Sciatic nerve (tissue), 2 donors: ENCODE results near the gene ZKSCAN2. TPM values are rescaled to one million over a fixed set of nuclear protein-coding genes. Genes with fewer than 3 reads are reported as not detected.

ENCODE experiments used
- ATAC-seq: fragments of 200-7000 bp; cut with Tn5 transposase; one replicate; pipeline ENCODE4 v1.9.1; 2020; ENCODE audit warnings: mild to moderate bottlenecking, moderate library complexity
- DNase-seq: peaks from one replicate; pipeline ENCODE4 v3.0.0-alpha.2; 2020; ENCODE audit warnings: low spot score
- intact Hi-C: fragments of 100-400 bp; cut with DNase I; formaldehyde crosslinking; loops from one replicate; pipeline ENCODE4 v1.14.2; 2022
- total RNA-seq: library from RNA; stranded (reverse); fragmentation: NEBNext Ultra II Directional; extraction: Animal tissue kit (Norgen Biotek cat#: 25700); gene quantifications from one replicate; pipeline ENCODE4 v1.2.1, GENCODE V29; 2021
- donor health status: DM: no; HTN: no; CAD: no.
- donor health status: DM: no; HTN: no; CAD: no.

The ZKSCAN2 gene
- total RNA-seq, 1 donor from 2014 or later: 5.9 TPM

DNA sequence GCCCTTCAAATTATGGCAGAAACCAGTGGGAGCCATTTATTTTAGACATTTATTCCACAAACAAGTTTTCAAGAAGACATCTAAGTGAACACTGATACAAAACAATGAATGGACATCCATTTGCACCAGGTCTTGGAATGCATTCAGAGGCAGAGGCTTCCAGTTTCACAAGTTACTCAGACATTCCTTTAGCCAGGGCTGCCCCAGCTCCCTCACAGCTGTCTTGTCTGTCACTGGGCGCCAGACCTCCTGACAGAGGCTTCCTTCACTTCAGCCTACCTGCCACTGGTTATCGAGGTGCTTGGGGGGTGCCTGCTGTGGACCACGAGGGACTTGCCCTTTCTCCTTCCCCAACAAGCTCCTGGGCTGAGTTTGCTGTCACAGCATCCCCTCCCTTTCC, 21.7 kb downstream of the ZKSCAN2 start:
- ATAC-seq (no peak), DNase-seq (no peak)
- intact Hi-C loops: no loop called here

DNA sequence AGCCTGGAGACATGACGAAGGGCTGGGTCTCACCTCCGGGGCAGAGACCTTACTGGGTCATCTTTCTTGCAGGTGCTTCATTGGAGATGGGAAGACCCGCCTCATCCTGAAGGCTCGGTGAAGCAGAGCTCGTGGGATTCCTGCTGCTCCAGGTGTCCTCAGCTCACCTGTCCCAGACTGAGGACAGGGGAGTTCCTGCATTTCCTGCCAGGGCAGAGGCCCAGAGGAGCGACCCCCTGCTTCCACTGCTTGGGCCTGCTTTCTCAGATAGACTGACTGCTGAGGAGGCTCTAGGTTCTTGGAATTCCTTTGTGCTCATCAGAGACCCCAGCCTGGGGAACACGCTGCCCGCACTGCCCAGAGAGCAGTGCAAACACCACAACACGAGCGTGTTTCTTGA, 29.3 kb downstream of the ZKSCAN2 start:
- intact Hi-C loops: loop anchor here (10.0 kb wide), 1 partner anchor 164 kb away; no protein-coding TSS in a partner anchor
- no peak for ATAC-seq
- DNase-seq: no peak

DNA sequence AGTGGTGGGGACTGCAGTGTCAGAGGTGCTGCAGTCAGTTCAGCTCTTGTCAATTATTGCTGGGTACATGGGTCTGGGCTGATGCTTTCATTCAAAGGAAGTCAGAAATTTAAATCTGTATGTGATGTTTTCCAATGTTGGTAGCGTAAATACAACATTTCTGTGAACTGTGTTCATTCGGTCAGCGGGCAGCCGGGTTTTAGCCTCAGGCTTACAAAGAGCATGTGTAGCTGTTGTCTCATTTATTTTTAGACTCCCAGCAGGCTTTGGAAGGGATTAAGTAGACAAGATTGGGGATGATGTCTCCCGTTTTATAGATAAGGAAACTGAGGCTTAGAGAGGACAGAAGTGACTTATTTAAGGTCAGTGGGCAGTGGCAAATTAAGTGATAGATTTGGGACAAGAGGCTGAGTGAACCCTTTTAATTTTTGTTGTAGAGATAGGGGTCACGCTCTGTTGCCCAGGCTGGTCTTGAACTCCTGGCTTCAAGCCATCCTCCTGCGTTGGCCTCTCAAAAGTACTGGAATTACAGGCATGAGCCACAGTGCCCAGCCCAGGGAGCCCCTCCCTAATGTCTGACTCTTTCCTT, 32.8 kb downstream of the ZKSCAN2 start:
- ATAC-seq: no peak
- no peak for DNase-seq
- intact Hi-C loops: loop anchor here (10.0 kb wide), 1 partner anchor 160 kb away; no protein-coding TSS in a partner anchor

DNA sequence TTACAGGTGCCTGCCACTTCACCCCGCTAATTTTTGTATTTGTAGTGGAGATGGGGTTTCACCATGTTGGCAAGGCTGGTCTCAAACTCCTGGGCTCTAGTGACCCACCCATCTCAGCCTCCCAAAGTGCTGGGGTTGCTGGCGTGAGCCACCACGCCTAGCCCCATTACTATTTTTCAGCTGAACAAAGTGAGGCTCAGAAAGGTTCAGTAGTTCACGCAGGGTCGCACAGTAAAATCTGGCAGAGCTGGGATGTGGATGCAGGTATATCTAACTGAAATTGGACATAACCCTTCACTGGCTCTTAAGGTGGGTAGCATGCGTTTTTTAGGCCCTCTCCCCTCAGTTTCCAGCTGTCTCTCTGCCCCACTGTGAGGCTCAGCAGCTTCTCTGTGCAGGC, 33.7 kb downstream of the ZKSCAN2 start:
- no peak for ATAC-seq

DNA sequence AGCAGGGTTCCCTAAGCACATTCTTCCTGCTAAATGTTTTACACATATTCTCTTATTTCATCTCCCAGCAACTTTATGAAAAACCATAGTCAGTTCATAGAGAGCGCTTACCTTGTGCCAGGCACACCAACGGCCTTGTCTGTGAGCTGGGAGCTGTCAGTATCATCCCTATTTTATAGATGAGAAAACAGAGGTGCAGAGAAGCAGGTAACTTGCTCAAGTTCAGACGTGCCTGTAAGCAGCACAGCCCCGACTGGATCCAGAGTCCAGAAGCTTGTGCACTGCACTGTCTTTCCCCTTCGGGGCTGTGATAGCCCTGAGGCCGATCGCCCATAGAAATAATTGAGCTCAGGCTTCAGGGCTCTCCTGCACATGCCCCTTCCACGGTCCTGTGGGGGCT, 34.7 kb downstream of the ZKSCAN2 start:
- intact Hi-C loops: loop anchor here (10.0 kb wide), 1 partner anchor 158 kb away; no protein-coding TSS in a partner anchor
- DNase-seq (peak; percentile 5), ATAC-seq (no peak)

More for the DNA sequence above, 33.7 kb downstream of the ZKSCAN2 start:
- intact Hi-C loops: loop anchor here (10.0 kb wide), 1 partner anchor 159 kb away; no protein-coding TSS in a partner anchor
- no peak for DNase-seq

DNA sequence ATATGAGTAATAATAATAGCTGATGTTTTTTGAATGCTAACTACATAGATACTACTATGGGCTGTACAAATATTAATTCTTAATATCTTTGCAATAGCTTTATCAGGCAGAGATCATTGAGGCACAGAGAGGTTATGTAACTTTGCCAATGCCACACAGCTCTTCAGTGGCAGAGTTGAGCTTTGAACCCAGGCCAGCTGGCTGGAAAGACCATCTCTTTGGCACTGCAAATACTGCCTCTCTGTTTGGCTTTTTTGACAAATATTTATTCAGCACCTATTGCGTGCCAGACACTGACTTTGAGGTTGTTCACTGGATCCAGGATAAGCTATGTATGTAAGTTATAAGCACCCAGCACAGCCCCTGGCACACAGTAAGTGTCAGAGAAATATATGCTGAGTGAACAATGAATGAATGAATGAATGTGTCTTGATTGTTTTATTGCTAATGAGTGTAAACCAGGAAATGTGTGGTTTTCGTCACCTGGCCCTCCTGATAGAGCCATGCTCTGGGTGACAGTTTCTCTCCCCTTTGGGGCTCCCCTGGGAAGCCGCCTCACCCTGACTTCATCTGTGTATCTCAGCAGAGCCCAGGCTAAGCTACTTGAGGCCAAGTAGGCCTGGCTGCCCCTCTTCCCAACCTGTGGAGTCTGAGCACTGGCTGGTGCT, 38.4 kb downstream of the ZKSCAN2 start:
- intact Hi-C loops: no loop called here
- no peak for ATAC-seq
- DNase-seq: no peak

DNA sequence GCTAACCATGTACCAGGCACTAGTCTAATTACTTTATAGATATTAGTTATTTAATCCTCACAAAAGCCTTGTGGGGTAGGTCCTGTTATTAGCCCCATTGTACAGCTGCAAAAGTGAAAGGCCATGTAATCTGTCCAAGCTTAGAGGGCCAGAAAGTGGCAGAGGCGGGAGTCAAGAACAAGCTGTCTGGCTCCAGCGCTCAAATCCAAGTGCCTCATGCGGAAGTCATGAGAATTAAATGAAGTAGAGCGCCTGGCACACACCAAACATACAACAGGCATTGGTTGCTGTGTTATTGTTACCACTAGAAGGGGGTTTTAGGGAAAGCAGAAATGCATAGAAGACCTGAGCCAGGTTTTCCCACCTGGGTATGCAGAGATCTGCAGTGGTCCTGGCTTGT, 39.7 kb downstream of the ZKSCAN2 start:
- ATAC-seq (no peak), DNase-seq (no peak)
- intact Hi-C loops: no loop called here

DNA sequence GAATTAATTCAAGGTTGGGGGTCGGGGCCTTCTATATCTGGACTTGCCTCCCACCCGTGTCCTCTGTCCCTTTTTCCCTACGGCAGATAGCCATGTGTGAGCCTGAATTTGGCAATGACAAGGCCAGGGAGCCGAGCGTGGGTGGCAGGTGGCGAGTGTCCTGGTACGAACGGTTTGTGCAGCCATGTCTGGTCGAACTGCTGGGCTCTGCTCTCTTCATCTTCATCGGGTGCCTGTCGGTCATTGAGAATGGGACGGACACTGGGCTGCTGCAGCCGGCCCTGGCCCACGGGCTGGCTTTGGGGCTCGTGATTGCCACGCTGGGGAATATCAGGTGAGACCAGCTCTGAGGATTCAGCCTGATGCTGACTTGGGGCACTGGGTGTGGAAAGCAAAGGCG, 40.5 kb downstream of the ZKSCAN2 start:
- DNase-seq (no peak), ATAC-seq (no peak)
- intact Hi-C loops: no loop called here

DNA sequence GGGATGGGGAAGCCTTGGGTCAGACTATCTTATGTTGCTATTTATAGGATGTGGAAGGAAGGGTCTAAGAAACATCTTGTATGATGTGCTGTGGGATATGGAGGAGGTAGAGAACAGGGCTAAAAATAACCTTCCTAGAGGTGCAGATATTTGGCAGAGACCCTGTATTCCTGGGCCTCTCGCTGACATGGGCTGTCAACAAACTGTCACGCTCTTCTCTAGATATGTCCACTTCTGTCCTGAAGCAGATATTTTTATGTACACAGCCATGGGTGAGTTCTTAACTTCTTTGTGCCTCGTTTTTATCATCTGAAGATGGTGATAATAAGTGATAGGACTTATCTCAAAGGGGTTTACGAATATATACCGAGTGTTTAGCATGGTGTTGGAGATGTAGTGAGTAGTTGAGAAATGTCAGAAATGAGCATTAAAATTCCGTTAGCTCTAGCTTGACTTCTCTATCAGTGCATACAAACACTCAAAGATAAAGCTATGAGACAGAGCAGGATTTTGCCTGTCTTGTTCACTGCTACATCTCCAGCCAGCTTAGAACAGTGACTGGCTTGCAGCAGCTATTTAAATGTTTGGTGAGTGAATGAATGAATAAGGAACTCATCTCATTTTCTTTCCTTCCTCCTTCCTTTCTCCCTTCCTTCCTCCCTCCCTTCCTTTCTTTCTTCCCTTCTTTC, 43.8 kb downstream of the ZKSCAN2 start:
- intact Hi-C loops: no loop called here
- DNase-seq (no peak), ATAC-seq (no peak)

DNA sequence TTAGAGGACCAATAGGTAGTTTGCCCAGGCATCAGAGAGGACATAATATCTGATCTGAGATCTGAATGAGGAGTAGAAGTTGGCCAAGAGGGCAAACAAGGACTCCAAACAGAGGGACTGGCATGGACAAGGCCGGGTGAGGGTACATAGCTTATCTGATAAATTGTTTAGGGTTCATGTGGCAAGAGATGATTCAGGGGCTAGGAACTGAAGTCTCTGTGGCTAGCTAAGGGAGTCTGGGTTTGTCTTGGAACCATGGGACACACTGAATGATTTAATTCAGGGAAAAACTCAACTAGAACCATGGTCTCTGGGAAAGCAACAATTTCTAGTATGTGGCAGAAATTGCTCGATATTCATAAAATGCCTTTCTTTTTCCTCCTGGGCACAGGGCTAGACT, 45.0 kb downstream of the ZKSCAN2 start:
- no peak for DNase-seq
- intact Hi-C loops: no loop called here
- no peak for ATAC-seq

DNA sequence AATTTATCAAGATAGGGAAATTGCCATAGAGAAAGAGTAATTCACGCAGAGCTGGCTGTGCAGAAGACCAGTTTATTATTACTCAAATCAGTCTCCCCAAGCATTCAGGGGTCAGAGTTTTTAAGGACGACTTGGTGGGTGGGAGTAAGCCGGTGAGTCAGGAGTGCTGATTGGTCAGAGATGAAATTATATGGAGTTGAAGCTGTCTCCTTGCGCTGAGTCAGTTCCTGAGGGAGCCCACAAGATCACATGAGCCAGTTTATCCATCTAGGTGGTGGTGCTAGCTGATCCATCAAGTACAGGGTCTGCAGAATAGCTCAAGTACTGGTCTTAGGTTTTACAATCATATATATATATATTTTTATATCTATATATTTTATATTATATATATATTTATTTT, 46.9 kb downstream of the ZKSCAN2 start:
- DNase-seq (no peak), ATAC-seq (no peak)

DNA sequence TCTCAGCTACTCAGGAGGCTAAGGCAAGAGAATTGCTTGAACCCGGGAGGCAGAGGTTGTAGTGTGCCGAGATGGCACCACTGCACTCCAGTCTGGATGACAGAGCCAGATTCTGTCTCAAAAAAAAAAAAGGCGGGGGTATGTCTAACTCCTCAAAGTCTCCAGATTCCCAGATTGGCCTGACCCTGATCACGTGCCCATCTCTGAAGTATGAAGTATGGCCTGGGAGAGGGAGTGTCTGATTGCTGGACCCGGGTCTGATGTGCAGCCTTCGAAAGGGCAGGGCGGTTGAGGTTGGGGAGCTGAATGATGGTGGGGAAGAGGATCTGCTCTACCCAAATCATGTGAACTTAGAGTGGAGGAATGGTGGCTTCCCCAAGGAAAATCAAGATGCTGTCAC, 58.2 kb downstream of the ZKSCAN2 start:
- no peak for DNase-seq
- intact Hi-C loops: no loop called here
- no peak for ATAC-seq

More for the DNA sequence above, 46.9 kb downstream of the ZKSCAN2 start:
- intact Hi-C loops: no loop called here

DNA sequence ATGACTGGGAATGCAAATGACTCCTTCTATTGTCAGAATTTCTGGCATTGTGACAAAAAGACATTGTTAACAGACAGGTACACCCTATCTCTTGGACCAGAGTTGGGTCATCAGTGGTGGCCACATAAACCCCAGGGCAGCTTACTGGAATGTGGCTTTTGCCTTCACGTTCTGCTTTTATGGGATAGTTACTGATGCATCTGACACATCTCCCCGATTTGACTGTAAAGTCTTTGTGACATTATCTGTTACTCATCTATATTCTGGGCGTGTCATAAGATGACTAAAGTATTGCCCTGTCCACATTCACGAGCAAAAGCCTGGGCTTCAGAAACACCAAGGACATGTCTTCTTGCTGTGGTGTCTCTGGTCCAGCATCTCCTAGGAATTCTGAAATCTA, 59.6 kb downstream of the ZKSCAN2 start:
- intact Hi-C loops: no loop called here
- DNase-seq (no peak), ATAC-seq (no peak)

DNA sequence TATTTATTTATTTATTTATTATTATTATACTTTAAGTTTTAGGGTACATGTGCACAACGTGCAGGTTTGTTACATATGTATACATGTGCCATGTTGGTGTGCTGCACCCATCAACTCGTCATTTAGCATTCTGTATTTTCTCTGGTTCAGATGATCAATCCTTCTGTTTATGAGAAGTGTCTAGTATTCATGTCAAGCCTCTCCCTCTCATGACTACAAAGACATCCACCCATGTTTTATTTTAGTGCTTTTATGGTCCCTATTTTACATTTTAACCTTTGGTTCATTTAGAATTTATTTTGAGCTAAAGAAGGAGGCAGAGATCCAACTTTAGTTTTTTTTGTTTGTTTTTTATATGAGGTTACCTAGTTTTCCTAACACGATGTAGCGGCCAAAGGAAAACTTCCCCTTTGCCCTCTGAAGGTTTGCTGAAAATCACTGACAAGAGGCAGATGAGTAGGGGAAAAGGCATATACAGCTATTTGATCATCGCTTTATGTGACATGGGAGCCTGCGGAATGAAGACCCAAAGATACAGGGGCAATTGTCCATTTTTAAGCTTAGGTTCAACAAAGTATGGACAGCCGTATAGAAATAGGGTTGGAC, 63.3 kb downstream of the ZKSCAN2 start:
- no peak for ATAC-seq
- intact Hi-C loops: no loop called here
- no peak for DNase-seq

DNA sequence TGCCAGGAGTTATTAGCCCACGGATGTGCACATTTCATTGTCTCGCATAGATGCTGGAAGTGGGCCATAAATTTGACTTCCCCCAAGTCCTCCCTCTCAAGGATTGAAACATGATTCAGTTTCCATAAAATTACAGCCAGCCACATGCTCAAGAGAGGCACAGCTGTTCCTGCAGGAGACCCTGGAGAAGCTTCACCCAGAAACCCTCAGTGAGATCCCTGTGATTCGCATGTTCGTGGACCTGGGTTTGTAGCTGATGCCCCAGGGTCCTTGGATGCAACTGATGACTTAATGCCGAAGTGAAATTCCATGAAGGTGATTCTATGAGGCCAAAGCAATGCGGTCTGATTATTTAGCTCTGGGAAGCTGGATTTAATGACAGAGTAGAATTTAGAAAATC, 65.5 kb downstream of the ZKSCAN2 start:
- no peak for DNase-seq
- no peak for ATAC-seq
- intact Hi-C loops: no loop called here

DNA sequence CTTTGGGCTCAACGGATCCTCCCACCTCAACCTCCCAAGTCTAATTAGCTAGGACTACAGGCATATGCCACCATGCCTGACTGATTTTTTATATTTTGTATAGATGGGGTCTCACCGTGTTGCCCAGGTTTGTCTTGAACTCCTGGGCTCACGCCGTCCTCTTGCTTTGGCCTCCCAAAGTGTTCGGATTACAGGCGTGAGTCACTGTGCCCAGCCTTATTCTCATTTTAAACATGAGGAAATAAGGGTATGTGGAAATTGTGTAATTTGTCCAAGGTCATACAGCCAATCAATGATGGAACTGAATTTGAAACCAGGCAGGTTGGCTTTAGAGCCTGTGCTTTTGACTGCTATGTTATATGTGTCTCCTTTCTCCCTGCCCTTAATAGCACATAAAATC, 68.3 kb downstream of the ZKSCAN2 start:
- DNase-seq (no peak), ATAC-seq (no peak)
- intact Hi-C loops: no loop called here

DNA sequence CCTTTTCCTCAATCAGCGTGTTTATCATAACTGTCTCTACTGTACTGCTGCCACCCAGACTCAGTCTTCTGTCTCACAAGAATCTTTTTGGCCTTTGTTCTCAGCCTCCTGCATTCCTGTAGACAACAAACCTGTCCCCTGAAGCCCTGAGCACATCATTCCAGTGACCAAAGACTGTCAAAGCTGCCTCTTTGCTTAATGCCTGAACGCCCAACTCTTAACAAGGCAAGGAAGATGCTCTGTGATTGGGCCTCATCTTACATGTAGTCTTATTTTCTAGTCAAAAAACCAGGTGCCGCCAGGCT, 70.2 kb downstream of the ZKSCAN2 start:
- intact Hi-C loops: no loop called here
- no peak for DNase-seq
- ATAC-seq: no peak
